ENCODE measurements around the gene MYRF. TPM values are rescaled to one million over a fixed set of nuclear protein-coding genes. Genes with fewer than 3 reads are reported as not detected.

MYRF gene
- total RNA-seq, 2 donors from 2014 or later, result 4.6 to 15.6 TPM

DNA sequence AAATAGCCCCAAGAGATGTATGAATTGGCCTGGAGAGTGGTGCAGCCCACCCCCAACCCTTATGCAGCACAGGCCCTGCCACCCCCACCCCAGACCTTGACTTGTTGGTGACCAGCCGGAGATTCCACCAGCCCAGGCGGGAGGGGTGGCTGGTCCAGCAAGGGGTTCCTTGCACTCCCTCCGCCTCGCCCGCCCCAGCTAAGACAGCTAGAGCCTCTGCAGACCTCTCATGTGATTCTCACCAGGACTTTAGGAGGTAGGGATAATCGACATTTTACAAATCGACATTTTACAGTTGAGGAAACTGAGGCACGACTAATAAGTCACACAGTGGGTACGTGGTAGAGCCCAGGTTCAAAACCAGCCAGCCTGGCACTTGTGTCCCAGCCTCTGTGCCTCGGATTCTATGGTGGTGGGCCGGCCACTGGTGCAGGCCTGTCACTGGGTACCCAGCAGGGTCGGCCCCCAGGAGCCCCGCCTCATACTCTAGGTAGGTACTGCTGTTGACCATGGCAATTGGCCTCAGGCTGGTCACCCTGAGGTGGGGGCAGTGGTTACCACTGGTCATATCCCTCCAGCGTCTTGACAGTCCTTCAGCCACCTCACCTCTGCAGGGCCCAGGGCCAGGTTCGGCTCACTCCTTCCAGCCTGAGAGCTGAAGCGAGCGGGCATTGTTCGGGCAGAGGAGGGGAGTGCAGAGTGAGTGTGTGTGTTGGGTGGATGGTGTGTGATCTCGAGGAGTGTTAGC, 35.0 kb upstream of the MYRF start:
- no peak for ATAC-seq
- no peak for DNase-seq
- intact Hi-C loops (cut with DNase I, micrococcal nuclease), result no loop called here

DNA sequence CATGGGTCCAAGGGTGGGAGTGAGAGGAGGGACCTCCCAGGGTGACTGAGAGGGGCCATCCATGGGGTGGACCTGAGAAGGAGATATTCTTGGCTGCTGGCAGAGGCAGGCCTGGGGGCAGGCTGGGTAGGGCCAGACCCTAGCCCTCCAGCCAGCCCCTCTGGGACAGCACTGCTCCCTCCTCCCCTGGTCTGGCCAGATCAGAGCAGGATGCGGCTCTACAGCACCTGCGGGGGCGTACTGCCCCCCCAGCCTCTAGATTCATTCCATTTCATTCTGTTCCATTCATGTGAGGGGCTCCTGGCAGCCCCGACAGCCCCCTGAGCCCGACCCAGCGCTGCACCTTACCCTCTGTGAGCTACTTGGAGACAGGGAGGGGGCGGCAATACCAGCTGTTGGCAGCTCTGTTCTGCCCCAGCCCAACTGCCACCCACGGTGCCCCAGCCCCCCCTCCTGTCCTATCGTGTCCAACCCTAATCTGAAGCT, 34.3 kb upstream of the MYRF start:
- intact Hi-C loops (cut with DNase I, micrococcal nuclease), result no loop called here
- ATAC-seq (peak; percentile 59), DNase-seq (no peak)

DNA sequence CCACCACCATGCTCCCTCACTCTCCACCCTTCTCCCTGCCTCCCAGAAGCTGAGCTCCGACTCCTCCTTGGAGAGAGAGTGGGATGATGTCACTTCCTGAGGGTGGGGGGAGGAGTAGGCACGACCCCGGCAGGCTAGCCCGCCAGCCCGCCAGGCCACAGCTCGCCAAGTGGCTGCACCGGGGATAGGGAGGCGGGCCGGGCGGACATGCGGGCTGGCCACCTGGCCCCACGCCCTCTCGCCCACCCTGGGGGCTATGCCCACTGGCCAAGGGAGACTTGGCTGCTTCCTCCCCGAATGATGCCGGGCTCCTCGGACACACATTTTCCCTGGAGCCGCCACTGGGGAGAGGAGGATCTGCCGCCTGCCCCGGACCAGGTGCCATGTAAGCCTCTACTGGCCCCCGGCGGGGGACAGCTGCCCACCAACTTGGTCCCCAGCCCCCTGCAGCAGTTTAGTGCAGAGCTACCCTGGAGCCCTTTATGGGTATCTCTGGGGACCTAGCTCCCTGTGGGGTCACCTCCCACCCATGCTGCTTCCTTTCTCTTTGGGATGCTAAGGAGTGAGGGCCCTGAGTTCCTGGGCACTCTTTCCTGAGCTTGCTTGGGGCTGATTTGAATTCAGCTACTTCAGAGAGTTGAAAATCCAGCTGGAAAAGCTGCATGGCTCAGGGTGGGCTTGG, 33.7 kb upstream of the MYRF start:
- DNase-seq, result no peak
- intact Hi-C loops (cut with DNase I, micrococcal nuclease), result no loop called here

DNA sequence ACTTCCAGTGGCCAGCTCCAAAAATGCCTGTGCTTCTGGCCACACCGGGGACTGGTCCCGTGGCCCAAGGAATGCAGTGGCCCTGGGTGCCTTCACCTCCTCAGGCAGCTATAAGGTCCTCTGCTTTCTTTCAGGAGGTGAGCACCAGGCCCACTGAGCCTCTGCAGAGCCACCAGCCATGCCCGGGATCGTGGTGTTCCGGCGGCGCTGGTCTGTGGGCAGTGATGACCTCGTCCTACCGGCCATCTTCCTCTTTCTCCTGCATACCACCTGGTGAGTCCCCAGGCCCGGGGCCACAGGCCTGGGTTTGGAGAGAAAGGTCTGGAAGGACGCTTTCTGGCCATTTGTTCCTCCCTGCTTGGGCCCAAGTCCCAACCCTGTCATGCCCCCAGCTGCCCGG, 32.5 kb upstream of the MYRF start:
- DNase-seq (no peak), ATAC-seq (no peak)
- intact Hi-C loops (cut with DNase I, micrococcal nuclease), result no loop called here

More for the DNA sequence above, 33.7 kb upstream of the MYRF start:
- ATAC-seq, result peak; percentile 9

GRCh38 chr11:61720597-61720996, 31.8 kb upstream of the MYRF start:
- intact Hi-C loops (cut with DNase I, micrococcal nuclease), result no loop called here
- no peak for ATAC-seq
- no peak for DNase-seq

DNA sequence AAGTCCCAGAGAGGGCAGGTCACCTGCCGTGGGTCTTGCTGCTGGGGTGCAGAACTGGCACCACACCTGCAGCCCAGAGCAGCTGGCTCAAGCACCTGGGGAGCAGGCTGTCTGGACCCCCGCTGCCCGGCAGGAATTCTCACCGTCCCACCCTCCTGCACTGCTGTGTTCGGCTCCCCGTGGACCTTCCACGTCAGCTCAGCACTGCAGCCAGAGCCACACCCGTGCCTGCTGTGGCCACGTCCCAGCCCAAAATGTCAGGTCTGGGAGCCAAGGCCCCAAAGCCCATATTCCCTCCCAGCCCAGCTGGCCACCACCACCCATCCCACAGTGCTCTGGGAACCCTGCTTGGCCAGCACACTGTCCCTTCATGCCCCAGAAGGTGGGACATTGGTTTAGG, 28.0 kb upstream of the MYRF start:
- intact Hi-C loops (cut with DNase I, micrococcal nuclease), result no loop called here
- ATAC-seq, result no peak

GRCh38 chr11:61725781-61726231, 26.6 kb upstream of the MYRF start:
- ATAC-seq, result no peak
- intact Hi-C loops (cut with DNase I, micrococcal nuclease), result no loop called here
- DNase-seq, result no peak

More for the DNA sequence above, 28.0 kb upstream of the MYRF start:
- DNase-seq, result no peak

DNA sequence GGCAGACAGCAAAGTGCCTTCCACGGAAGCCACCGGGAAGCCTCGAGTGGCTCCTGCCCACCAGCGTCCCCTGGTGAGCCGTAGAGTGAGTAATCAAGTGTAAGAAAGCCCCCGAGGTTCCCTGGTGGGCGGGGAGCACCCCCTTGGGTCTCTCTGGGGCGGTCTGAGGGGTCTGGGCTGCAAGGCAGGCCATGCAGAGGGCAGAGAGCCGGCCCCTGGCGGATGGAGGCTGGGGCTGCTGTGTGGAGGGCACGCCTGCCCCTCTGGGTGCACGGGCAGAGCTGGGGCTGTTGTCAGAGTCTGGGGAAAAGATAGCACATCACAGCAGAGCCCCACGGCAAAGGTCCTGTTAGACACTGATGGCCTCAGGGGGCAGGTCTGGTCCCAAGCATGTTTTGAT, 25.7 kb upstream of the MYRF start:
- ATAC-seq (no peak), DNase-seq (no peak)
- intact Hi-C loops (cut with DNase I, micrococcal nuclease), result no loop called here

DNA sequence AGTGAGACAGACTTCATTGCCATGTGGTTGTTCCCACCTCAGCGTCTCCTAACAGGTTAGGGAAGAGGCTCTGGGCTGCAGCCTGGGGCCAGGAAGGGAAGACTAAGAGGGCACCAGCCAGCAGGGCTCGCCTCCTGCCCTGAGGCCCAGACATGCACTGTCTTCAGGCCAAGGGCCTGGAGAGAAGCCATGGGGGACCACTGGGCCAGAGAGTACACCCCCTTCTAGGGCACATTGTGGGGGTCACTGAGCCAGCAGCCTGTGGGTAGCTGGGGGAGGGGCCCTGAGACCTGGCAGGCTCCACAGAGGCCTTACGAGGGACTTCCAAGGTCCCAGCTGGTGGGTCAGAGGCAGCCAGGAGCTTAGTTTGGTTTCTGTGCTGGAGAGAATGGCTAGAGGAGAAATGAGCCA, 25.0 kb upstream of the MYRF start:
- ATAC-seq (no peak), DNase-seq (no peak)
- intact Hi-C loops (cut with DNase I, micrococcal nuclease), result no loop called here

GRCh38 chr11:61728066-61728939, 24.1 kb upstream of the MYRF start:
- no peak for ATAC-seq
- no peak for DNase-seq
- intact Hi-C loops (cut with DNase I, micrococcal nuclease), result no loop called here

DNA sequence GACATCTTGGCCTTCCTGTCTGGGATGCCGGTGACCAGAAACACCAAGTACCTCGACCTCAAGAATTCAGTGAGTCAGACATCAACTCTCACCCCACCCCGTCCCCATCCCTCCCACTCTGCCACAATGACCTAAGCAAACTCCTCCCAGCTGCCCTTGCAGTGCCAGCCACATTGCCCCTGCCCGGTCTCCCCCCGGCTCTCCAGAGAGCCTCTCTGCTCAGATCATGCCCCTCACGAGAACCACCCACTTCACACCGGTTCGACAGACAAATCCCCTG, 23.6 kb upstream of the MYRF start:
- no peak for ATAC-seq
- DNase-seq, result no peak
- intact Hi-C loops (cut with DNase I, micrococcal nuclease), result no loop called here

DNA sequence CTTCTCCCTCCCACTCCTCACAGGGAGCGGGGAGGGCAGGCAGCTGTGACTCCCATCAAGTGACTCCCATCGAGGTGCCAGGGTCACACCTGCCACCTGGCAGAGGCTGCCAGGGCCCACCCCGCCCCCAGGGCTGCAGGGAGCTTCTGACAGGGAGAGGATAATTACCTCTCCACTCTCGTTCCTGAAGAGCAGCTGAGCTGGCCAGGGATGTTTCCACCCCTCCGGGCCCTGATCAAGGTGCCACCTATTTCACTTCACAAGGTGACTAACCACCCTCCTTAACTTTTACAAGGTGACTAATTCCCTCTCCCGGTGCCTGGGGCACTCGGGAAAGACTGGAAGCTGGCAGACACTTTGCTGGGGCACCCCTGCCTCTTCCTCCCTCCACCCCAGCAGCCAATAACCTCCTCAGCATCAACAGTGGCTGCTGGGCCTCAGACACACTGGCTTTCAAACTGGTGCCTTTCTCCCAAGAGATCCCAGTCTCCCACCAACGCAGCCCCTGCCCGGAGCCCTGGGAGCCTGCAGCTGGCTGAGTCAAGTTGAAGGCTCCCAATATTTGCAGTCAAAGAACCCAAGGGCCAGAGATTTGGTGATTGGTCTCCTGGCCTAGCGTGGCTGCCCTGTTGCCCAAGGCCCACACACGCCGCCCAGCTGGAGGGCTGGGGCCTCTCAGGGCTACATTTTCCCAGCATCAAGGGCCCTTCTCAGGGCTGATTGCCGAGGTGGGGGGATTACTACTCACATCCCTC, 22.0 kb upstream of the MYRF start:
- ATAC-seq, result peak; percentile 37
- intact Hi-C loops (cut with DNase I, micrococcal nuclease), result loop anchor here in 1 of 2 donors (5.0 kb wide), 1 partner anchor 48 kb away; the partner anchor contains the start of gene DAGLA
- DNase-seq, result no peak

GRCh38 chr11:61731211-61731951, 21.1 kb upstream of the MYRF start:
- no peak for DNase-seq
- intact Hi-C loops (cut with DNase I, micrococcal nuclease), result loop anchor here in 1 of 2 donors (5.0 kb wide), 1 partner anchor 49 kb away; the partner anchor contains the start of gene DAGLA
- ATAC-seq, result no peak

DNA sequence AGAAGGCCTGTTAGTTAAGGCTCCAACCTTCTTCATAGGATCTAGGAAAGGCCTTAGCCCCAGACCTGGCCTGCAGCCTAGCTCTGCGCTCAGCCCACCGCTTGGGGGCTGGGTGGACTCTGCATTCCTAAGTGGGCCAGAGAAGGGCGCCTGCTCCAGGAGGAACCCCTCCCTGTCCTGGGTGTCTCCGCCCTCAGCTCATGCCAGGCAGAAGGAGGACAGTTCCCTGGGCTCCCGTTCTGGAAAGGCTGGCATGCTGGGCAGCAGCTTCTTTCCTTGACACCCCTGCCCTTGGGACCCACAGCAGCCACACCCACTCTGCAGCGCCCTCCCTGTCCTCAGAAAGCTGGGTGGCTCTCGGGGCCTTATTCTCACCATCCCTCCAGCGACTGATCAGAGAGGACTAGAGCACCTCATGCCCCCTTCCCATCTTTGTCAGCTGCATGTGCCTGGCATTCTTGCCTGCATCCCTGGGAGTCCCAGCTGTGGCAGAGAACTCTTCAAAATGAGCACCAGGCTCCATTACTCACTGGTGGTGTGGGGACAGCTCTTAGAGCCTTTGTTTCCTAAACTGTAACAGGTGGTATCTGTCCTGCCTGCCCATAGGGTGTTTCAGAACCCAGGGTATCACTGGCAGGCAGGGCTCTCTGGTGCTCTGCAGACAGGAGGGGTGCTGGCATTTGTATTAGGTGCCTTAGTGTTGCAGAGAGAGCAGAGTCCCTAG, 20.3 kb upstream of the MYRF start:
- DNase-seq (no peak), ATAC-seq (no peak)
- intact Hi-C loops (cut with DNase I, micrococcal nuclease), result loop anchor here in 1 of 2 donors (5.0 kb wide), 1 partner anchor 50 kb away; the partner anchor contains the start of gene DAGLA

GRCh38 chr11:61732705-61733104, 19.7 kb upstream of the MYRF start:
- intact Hi-C loops (cut with DNase I, micrococcal nuclease), result loop anchor here in 1 of 2 donors (5.0 kb wide), 1 partner anchor 50 kb away; the partner anchor contains the start of gene DAGLA
- DNase-seq (no peak), ATAC-seq (no peak)

DNA sequence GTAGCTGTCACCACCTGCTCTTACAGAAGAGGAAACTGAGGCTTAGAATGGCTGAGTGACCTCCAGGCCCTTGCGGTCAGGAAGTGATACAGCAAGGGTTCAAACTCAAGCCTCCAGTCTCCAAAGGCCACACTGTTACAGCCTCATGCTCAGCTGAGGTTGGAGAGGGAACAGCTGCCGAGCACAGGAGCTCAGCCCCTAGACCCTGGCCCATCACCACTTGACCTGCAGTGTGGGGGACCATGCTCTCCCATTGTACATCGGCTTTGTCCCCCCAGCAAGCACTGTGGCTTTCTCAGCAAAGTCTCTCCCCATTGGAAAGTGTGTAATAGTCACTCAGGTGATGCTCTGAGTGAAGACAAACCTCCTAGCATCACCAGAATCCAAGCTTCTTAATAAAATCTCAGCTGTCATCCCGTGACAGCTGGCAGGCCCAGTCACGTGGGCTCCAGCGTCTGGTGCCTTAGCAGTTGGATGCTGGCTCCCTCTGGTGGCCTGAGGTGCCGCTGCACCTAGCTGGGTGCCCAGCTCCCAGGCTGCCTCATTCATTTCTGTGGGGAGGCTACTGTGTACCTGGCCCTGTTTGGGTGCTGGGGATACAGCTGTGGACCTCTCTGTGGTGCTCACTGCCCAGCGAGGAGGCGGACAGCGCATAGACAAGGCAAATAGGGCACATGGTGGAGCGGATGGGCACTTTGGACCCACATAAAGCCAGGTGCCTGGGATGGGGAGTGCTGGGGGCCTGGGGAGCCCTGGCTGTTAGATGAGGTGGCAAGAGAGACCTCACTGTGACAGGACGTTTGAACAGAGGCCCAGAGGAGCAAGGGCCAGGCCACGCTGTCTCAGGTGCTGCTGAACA, 19.1 kb upstream of the MYRF start:
- ATAC-seq (peak; percentile 88), DNase-seq (peak; percentile 80 to 92)
- intact Hi-C loops (cut with DNase I, micrococcal nuclease), result loop anchor here in 1 of 2 donors (5.0 kb wide), 1 partner anchor 51 kb away; the partner anchor contains the start of gene DAGLA

Measured in left colon (tissue), 2 donors.